OCI-M2 (cell line): Measurements from ENCODE around the gene AFF1.
A peak's percentile ranks its signal among the peaks of the same experiment; 100 is the strongest.

Experiments
- DNase-seq: peaks from one replicate; lab custom pipeline; 2025; ENCODE audit not compliant: unreplicated experiment; lab: John Stamatoyannopoulos, UW

Gene AFF1

GRCh38 chr4:87108142-87108546 lies 173.3 kb downstream of the AFF1 start:
- DNase-seq, result no peak

GRCh38 chr4:87109121-87109520 lies 174.3 kb downstream of the AFF1 start:
- no peak for DNase-seq

GRCh38 chr4:87109945-87110344 lies 175.1 kb downstream of the AFF1 start:
- DNase-seq, result no peak

- DNase-seq, result peak; percentile 11
Observed at GRCh38 chr4:87112063-87112462, 177.3 kb downstream of the AFF1 start.

- DNase-seq, result no peak
Observed at GRCh38 chr4:87114245-87115062, 179.6 kb downstream of the AFF1 start.

GRCh38 chr4:87116231-87116630 lies 181.4 kb downstream of the AFF1 start:
- DNase-seq, result no peak

GRCh38 chr4:87117051-87117731 lies 182.4 kb downstream of the AFF1 start:
- DNase-seq, result no peak

GRCh38 chr4:87117732-87118075 lies 182.9 kb downstream of the AFF1 start:
- no peak for DNase-seq

GRCh38 chr4:87118421-87118820 lies 183.6 kb downstream of the AFF1 start:
- no peak for DNase-seq

- no peak for DNase-seq
Observed at GRCh38 chr4:87118826-87119225, 184.0 kb downstream of the AFF1 start.

GRCh38 chr4:87120010-87120409 lies 185.2 kb downstream of the AFF1 start:
- DNase-seq, result no peak

GRCh38 chr4:87120411-87121162 lies 185.8 kb downstream of the AFF1 start:
- DNase-seq, result no peak

GRCh38 chr4:87121341-87122065 lies 186.7 kb downstream of the AFF1 start:
- no peak for DNase-seq

- DNase-seq, result no peak
Observed at GRCh38 chr4:87122252-87122651, 187.4 kb downstream of the AFF1 start.

GRCh38 chr4:87126056-87126455 lies 191.2 kb downstream of the AFF1 start:
- no peak for DNase-seq

GRCh38 chr4:87128006-87128705 lies 193.3 kb downstream of the AFF1 start:
- no peak for DNase-seq

- no peak for DNase-seq
Observed at GRCh38 chr4:87129681-87130080, 194.9 kb downstream of the AFF1 start.

- no peak for DNase-seq
Observed at GRCh38 chr4:87130985-87131703, 196.3 kb downstream of the AFF1 start.

- no peak for DNase-seq
Observed at GRCh38 chr4:87132035-87132434, 197.2 kb downstream of the AFF1 start.

- DNase-seq, result no peak
Observed at GRCh38 chr4:87133183-87133582, 198.4 kb downstream of the AFF1 start.
